Measurements from ENCODE around the gene CPLX4. TPM values are rescaled to one million over a fixed set of nuclear protein-coding genes. Genes with fewer than 3 reads are reported as not detected.
A peak's percentile ranks its signal among the peaks of the same experiment; 100 is the strongest.

The CPLX4 gene
- total RNA-seq, 2 donors from 2014 or later: not detected

DNA sequence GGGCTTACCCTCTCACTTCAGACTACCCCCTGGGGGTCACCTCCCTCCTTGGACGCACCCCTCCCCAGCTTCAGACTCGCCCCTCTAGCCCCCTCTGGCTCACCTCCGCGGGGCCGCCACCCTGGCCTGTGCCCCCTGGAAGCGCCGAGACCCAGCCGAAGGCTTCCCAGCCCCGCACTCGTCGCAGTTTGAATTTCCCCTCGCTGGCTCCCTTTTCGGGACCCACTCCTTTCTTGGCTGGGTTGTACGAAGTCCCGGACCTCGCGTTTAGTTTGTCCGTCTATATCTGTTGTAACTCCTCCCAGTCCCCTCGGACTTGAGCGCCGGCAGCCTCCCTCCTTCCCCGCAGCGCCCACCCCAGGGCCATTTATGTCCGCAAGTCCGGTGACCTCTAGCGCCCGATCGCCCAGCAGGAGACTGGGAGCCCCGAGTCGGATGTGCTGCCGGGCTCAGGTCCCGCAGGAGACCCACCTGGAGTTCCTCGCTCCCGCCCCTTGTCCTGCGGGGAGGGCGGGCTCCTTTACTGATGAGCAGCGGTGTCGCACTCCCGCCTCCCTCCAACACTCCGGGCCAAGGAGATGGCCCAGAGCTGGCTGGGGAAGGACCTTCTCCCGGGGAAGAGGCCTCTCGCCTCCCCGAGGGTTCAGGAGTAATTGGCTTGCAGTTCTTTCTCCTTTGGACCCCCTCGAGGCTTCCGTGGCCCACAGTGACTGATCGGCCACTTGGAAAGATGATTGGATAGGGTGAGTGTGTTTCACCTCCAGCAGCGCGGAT, 44.5 kb downstream of the CPLX4 start:
- no peak for DNase-seq
- intact Hi-C loops (cut with DNase I, micrococcal nuclease): no loop called here
- ATAC-seq: no peak

DNA sequence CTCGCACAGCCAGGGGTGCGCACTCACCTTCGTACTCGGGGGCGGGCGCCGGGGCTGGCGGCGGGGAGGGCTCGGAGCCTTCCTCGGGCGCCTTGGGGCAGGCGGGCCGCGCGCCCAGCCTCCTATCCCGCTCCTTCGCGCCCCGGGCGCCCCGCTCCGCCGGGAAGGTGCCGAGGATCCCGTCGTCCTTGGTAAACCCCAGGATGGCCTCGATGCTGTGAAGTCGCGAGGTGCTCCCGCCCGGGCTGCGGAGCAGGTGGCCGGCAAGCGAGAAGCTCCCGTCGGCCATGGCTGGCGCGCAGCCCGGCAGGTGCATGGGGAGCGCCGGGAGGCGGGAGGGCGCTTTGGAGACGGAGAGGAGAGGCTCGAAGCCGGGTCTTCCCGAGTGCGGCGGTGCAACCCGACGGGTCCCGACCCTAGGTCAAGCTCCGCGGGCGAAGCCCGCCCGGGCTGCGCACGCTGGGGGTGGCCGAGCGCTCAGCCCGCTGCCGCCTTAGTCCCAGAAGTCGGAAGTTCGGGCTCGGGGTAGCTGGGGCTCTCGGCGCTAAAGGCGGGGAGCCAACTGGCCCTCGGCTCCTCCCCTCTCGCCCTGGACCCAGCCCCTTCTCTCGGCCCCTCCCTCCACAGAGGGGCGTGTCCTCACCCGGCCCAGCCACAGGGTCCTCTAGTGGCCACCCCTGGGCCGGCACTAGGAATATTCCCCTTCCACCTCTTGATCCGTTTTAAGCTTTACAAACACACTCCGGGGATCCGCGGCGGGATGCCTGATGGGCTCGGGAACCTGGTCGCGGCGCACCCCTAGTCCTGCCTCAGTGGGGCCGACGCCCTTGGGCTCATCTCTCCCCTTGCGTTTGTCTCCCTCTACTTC, 45.3 kb downstream of the CPLX4 start, which contains the start of gene RAX:
RAX (minus strand) TSS at position 564 of the 868 bp plus-strand sequence; CDS start at position 316, 248 bp downstream.
- DNase-seq (no peak), ATAC-seq (no peak)

DNA sequence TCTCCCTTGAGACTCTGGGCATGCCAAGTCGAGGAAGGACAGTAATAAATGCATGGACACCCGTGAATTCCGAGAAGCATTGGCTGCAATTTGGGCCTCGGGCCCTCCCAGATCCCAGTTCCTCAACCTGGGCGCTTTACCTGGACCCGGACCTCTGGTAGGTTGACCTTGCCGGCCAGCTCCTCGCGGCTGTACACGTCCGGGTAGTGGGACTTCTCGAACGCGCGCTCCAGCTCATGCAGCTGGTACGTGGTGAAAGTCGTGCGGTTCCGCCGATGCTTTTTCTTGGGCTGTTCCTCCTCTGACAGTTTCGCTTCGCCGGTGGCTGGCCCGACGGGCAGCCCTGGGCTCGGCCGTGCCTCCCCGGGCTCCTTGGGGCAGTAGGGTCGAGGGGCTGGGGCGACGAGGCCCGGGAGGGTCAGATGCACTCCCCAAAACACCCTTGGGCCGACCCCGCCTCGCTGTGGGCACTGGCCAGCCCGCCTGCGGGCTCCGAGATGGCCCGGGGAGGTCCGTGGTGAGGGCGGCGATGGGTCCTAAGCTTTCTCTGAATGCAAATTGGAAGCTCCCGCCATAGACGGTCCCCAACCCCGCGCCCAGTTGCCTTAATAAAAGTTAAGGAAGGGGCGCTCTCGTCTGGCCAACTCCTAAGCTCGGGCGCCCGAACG, 46.1 kb downstream of the CPLX4 start:
- intact Hi-C loops (cut with DNase I, micrococcal nuclease): no loop called here
- ATAC-seq (no peak), DNase-seq (no peak)

More for the DNA sequence above, 45.3 kb downstream of the CPLX4 start, which contains the start of gene RAX:
- intact Hi-C loops (cut with DNase I, micrococcal nuclease): no loop called here

DNA sequence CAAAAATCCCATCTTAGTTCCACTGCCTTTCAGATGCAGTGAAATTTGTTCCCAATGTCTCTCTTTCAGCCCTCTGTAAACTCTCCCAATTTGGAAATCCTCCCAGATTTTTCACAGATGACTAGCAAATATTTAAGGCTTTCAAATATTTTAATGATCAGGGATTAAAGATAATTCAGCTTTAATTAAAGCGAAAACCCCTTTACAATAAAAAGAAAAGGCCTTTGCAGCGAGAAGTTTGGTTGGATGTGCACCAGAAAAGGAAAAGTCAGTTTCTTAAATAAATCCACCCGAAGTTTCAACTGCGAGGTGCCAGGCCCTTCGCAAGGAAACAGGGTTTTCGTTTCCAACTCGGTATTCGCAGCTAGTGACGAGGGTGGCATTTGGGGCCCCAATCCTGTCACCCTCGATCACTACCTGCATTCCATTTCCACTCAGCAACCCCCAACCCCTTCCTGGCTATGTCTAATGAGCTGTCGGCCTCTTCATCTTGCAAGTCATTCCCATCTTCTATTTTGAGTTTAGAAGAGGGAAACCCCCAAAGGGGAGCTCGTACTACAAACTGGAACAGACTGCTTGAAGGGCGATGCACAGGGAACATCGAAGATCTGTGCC, 46.7 kb downstream of the CPLX4 start:
- no peak for DNase-seq
- intact Hi-C loops (cut with DNase I, micrococcal nuclease): no loop called here
- ATAC-seq: no peak

DNA sequence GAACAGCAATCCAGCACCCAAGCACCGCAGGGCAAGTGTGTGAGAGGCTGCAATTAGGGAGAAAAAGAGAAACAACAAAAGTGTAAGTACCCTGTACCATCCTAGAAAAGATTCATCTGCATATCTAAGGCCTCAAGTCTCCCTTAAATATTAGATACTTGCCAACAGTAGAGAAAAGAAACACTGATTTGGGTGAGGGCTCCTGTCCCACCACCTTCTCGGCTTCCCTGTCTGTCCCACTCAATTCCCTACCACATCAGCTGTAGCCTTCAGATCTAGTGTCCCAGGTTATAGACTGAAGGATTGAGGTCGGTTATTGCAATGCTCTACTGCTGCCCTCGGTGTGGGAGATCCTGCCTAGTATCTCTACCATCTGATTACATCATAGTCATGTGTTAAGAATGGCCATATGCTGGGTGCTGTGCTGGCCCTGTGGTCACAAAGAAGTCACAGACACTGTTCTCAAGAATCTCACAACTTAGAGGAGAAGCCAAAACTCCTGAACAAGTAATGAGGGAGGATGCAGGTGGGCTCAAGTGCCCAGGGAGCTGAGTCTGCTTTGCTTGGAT, 47.7 kb downstream of the CPLX4 start:
- intact Hi-C loops (cut with DNase I, micrococcal nuclease): no loop called here
- ATAC-seq (no peak), DNase-seq (no peak)

DNA sequence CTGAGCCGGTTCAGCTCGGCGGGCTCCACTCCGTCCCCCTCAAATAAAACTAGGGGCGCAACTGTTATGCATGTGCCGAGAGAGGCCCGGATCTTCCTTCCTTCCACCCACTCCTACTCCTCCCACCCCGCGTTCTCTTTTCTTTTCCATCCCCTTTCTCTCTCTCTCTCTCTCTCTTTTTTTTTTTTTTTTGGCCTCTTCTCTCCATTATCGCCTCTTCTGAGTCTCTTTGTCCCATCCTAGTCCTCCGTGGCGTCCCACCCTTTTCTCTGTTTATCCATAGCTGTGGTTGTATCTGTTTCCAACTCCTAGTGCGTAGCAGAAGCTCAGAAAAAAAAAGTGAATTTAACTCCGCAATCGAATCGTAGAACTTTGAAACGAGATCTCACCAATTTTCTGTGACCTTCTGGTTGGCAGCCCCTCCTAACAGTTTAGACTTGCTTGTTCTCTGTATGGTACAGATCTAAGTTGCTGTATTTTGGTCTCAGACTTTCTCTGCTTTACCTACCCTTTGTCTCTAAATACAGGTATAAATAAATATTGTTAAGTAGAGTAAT, 48.8 kb downstream of the CPLX4 start:
- DNase-seq (no peak), ATAC-seq (no peak)
- intact Hi-C loops (cut with DNase I, micrococcal nuclease): no loop called here

DNA sequence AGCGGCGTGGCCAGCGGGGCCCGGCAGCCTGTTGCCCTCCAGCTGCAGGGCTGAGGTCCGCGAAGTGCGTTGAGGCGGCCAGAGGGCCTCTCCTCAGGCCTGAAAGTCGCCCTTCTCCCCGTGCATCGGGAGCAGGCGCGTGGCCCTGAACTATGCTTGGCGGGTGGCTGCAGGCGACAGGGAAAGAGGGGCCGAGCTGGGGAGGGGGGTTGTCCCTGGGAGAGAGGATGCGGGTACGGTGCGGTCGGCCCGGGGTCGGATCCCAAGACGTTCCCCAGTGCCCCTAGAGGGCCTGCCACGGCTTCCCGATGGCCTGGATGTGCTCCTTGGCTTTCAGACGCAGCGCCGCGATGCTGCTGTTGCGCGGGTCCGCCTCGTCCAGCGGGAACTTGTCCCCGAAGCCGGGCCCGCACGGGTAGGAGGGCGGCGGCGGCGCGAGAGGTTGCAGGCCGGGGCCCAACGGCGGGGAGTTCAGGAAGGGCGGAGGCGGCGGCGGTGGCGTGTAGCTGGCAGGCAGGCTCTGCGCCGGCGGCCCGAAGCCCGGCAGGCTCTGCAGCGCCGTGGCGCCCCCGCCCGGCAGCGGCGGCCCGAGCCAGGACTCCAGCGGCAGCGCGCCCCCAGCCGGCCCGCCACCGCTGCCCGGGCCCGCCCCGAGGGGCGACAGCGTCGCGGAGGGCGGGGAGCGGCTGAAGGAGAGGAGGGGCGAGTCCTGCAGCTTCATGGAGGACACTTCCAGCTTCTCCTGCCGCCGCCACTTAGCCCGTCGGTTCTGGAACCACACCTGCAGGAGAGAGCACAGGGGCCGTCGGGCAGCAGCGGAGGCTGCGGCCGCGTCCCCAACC, 49.5 kb downstream of the CPLX4 start:
- peak in 1 of 2 donors; percentile 37 for DNase-seq
- peak; percentile 69 for ATAC-seq
- intact Hi-C loops (cut with DNase I, micrococcal nuclease): no loop called here

DNA sequence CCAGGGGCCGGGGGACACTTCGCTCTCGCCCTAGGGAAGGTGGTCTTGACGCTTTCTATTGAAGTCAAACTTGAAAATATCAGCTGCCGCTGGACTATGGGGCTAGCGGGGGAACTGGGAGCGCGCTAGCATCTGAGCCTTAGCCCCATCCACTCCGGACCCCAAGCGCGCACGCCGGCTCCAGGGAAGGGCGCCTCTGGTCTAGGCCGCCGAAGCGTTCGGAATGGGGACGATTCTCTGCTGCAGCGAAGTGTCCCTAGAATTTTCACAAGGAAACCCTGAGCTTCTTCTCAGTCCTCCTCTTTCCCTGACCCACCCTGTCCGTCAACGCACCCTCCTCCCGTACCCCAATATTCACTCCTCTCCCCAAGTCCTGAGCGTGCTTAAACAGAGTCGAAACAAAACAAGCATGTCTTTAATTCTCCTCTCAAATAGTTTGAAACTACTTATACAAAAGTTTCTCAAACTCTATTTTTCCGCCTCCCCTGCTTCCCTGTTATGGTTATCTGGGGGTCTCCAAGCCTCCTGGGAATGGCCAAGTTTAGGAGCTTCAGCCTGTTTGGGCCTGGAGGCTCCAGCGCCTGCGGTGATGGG, 50.2 kb downstream of the CPLX4 start:
- DNase-seq (no peak), ATAC-seq (no peak)
- intact Hi-C loops (cut with DNase I, micrococcal nuclease): no loop called here

DNA sequence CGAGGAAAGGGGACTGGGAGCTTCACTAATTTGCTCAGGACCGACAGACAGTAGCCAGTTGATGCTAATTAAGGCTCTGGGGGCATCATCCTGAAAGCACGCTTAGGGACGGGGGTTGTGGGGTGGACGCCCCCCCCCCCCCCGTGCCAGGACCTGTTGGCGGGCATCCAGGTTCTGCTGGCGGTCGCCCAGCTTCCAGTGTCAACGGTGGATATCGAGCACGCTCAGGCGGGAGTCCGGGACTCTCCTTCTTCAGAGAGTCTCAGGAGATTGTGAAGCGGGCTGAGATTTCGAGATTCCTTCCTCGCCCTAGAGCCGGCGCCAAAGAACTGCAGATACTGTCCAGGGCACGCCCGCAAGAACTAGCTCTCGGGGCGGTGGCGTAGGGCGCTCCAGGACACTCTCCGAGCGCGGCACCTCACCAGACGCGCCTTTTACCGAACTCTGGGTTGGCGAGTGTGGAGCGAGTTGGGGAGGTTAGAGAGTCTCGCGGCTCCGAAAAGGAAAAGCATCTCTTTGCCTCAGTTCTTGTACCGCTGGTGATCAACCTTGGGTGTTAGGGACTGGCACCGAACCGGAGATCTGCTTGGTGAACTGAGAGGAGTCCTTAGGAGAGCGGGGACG, 50.8 kb downstream of the CPLX4 start:
- no peak for ATAC-seq
- DNase-seq: no peak
- intact Hi-C loops (cut with DNase I, micrococcal nuclease): no loop called here

DNA sequence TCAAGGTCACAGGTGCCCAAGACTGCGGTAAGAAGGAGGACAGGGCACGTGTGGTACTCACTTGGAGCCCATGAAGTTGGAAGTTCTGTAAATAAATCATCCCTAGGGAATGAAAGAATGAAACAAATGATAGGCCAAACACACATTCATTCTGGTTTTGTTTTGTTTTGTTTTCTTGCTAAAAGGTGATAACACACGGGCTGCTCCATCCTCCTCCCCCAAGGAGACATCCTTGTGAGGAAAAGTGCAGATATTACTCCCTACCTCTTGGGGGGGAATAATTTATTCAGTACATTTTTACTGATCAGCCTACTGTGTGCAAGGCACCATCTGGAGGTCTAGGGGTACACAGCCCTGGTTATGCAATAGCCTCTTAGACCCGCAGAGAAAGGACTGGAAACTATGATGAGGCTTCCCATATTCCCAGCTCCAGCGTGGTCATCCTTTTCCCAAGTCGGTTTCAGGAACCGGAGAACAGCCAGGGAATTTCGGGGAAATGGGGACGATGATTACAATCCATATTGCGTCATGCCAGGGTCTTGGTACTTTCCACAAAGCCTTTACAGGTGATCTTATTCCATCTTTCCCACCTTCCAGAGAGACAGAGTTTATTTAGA, 51.5 kb downstream of the CPLX4 start:
- intact Hi-C loops (cut with DNase I, micrococcal nuclease): no loop called here
- ATAC-seq (no peak), DNase-seq (no peak)

DNA sequence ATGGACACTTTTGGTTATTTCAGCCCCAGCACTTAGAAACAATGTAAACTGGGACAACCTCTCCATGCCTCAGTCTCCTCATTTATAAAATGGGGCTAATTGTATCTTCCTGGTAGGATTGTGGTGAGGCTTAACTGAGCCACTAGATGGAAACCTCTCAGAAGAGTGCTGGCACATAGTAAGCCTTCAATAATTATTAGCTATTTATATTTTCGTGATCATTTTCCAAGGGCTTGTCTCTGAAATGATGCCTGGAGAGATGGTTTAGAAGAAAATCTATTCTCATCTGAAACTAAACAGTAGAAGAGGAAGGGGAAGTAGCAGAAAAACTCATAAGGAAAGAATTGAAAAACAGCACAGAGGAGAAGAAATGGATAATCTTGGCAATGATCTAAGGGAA, 52.0 kb downstream of the CPLX4 start:
- no peak for ATAC-seq
- DNase-seq: no peak
- intact Hi-C loops (cut with DNase I, micrococcal nuclease): no loop called here

DNA sequence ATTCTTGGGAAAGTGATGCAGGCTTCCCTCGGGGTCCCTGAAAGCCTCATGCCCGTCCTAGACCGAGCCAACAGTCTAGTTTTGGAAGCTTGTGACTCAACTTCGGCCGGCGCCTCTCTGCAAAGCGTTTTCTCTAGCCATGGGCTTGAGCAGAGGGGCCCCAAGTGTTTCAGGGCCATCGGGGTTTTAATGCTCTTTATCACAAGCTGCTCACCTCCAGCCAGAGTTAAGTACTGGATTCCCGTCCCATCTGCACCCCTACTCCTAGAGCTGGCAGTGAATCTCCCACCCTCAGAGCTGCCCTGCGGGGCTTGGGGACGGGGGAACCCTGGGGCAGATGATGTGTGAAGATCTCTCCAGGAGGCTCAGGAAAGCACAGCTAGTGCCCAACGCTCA, 52.5 kb downstream of the CPLX4 start:
- ATAC-seq: no peak
- intact Hi-C loops (cut with DNase I, micrococcal nuclease): no loop called here
- DNase-seq: no peak

DNA sequence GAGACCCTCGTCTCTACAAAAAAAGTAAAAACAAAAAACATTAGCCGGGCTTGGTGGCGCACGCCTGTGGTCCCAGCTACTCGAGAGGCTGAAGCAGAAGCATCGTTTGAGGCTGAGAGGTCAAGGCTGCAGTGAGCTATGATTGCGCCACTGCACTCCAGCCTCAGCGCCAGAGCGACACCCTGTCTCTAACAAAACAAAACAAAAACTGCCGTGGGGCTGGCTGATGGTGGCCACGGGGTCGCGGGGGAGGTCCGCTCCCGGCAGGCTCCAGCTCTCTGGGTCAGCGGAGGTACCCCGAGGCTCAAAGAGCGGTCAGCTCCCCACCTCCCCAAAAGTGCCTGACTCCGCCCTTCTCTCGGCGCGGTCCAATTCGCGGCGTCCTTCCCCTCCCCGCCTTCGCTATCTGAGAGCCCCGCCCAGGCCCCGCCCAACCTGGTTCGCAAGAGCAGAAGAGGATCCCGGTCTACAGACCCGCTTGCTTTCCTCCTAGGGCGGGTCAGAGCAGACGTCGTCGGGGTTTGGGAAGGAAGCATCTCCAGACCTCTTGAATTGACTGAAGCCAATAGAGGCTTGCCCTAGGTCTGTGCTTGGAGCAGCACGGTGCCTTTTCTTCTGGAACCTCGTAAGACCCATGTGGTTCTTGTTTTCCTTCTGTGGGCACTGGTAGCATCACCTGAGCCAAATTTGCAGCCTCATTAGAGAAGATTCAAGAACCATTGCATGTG, 53.0 kb downstream of the CPLX4 start:
- DNase-seq (no peak), ATAC-seq (no peak)
- intact Hi-C loops (cut with DNase I, micrococcal nuclease): no loop called here

DNA sequence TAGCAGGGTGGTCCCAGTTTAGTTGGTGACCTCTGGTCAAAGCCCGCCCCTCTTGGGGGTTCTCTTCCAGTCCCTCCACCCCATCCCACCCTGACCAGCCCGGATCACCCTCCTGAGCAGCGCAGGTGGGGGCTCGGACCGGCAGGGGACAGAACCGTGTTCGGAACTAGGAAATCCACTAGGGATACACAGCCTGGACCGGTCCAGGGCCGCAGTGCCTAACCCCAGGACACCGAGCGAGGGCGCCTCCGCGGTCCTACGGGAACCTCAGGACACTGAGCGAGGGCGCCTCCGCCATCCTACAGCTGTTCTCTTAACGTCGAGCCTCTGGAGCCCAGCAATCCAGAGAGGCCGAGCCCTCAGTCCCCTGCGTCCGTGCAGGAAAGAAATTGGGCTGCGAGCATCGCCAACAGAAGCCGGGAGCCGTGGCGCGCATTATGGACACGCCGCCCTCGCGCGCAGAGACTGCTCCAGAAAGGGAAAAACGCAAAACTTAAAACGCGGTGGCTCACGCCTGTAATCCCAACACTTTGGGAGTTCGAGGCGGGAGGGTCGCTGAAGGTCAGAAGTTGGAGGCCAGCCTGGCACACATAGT, 53.7 kb downstream of the CPLX4 start:
- intact Hi-C loops (cut with DNase I, micrococcal nuclease): no loop called here
- ATAC-seq (no peak), DNase-seq (no peak)

DNA sequence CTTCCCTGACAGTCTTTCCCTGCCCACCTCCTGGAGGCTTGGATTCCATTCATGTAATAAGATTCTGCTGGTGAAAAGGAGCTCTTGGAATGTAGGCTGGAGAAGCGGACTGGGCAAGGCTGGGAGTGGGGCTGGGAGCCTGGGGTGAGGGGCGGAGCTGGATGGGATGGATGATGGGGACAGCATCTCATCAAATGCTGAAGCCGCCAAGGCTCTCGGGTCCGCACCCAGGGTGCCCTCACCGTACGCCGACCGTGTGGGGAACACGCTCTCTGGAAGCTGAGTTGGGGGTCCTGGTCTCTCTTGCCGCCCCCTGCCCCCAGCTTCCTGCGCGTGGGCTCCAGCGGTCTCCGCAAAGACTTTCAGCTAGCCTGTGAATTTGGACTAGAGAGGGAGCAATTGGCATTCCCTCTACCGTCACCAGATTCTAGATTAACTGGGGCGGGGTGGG, 54.3 kb downstream of the CPLX4 start:
- ATAC-seq: no peak
- no peak for DNase-seq
- intact Hi-C loops (cut with DNase I, micrococcal nuclease): no loop called here

All from left colon (tissue), 2 donors.